Naive thymus-derived CD4-positive, alpha-beta T cell (primary cell): ENCODE data around the gene TECPR1. TPM values are rescaled to one million over a fixed set of nuclear protein-coding genes. Genes with fewer than 3 reads are reported as not detected.

Source experiments
- ATAC-seq: fragments of 150-1000 bp; cut with Tn5 transposase; 2 replicates; pipeline ENCODE4 v1.10.0; 2021; ENCODE audit warnings: mild to moderate bottlenecking, moderate library complexity
- CTCF ChIA-PET: fragments of 350-600 bp; sonication (Branson Sonifier 250); formaldehyde crosslinking; loops from one replicate; lab custom pipeline; 2021; ENCODE audit warnings: antibody characterized with exemption; lab: Charles Lee
- POLR2A ChIA-PET: fragments of 350-600 bp; sonication (Branson Sonifier 250); formaldehyde crosslinking; loops from one replicate; lab custom pipeline; 2021; ENCODE audit warnings: antibody characterized with exemption, inconsistent platforms; lab: Charles Lee
- DNase-seq, 9 donors: peaks; one replicate each; pipeline versions ENCODE4 v3.0.0 to v3.0.0-alpha.2; 2020 to 2022; ENCODE audit warnings: mixed read lengths in 1 of 9
- H3K27ac ChIP-seq: one replicate; pipeline ENCODE4 v1.7.0; 2013; ENCODE audit warnings: mild to moderate bottlenecking, low read depth, low read length, moderate library complexity
- H3K27me3 ChIP-seq, 2 donors: one replicate each; pipeline ENCODE4 v1.7.0; 2013; ENCODE audit warnings: low read length in 2 of 2, mild to moderate bottlenecking in 2 of 2, moderate library complexity in 2 of 2; ENCODE audit not compliant: control insufficient read depth in 2 of 2, insufficient read depth in 2 of 2
- H3K36me3 ChIP-seq, 3 experiments: 1 replicate in 2 of 3; 2 replicates in 1 of 3; pipeline ENCODE4 v1.7.0; 2013; ENCODE audit warnings: low read length in 3 of 3, mild to moderate bottlenecking in 3 of 3, moderate library complexity in 1 of 3; ENCODE audit not compliant: insufficient read depth in 3 of 3, control insufficient read depth in 2 of 3
- H3K4me1 ChIP-seq, 2 donors: one replicate each; pipeline ENCODE4 v1.7.0; 2013; ENCODE audit warnings: low read length in 2 of 2, mild to moderate bottlenecking in 2 of 2, moderate library complexity in 1 of 2; ENCODE audit not compliant: control insufficient read depth in 2 of 2, insufficient read depth in 2 of 2
- H3K4me3 ChIP-seq: 2 replicates; pipeline ENCODE4 v1.7.0; 2013; ENCODE audit warnings: mild to moderate bottlenecking, low read length
- H3K9me3 ChIP-seq, 3 experiments: 1 replicate in 2 of 3; 2 replicates in 1 of 3; pipeline ENCODE4 v1.7.0; 2013; ENCODE audit warnings: low read length in 3 of 3; ENCODE audit not compliant: control insufficient read depth in 2 of 3
- H3K27ac Mint-ChIP-seq, 9 donors: one replicate each; pipeline ENCODE4 v1.8.0; 2020 to 2022; ENCODE audit warnings: mixed read lengths in 9 of 9, mild to moderate bottlenecking in 8 of 9, moderate library complexity in 5 of 9, inconsistent platforms in 2 of 9
- H3K27me3 Mint-ChIP-seq, 5 donors: one replicate each; pipeline ENCODE4 v1.8.0; 2021 to 2022; ENCODE audit warnings: mixed read lengths in 5 of 5, mild to moderate bottlenecking in 1 of 5
- H3K36me3 Mint-ChIP-seq, 5 donors: one replicate each; pipeline ENCODE4 v1.8.0; 2020 to 2022; ENCODE audit warnings: mixed read lengths in 5 of 5, mild to moderate bottlenecking in 3 of 5, inconsistent platforms in 1 of 5
- H3K4me1 Mint-ChIP-seq, 7 donors: one replicate each; pipeline ENCODE4 v1.8.0; 2020 to 2022; ENCODE audit warnings: mixed read lengths in 7 of 7, mild to moderate bottlenecking in 3 of 7, inconsistent platforms in 1 of 7
- H3K4me3 Mint-ChIP-seq, 10 donors: one replicate each; pipeline ENCODE4 v1.8.0; 2020 to 2022; ENCODE audit warnings: mild to moderate bottlenecking in 10 of 10, mixed read lengths in 10 of 10, moderate library complexity in 6 of 10, inconsistent platforms in 2 of 10
- H3K9me3 Mint-ChIP-seq, 11 donors: one replicate each; pipeline ENCODE4 v1.8.0; 2020 to 2022; ENCODE audit warnings: mixed read lengths in 11 of 11, mild to moderate bottlenecking in 4 of 11, inconsistent platforms in 1 of 11, moderate library complexity in 1 of 11
- intact Hi-C, 2 donors: fragments of 100-400 bp; cut with micrococcal nuclease; formaldehyde crosslinking; loops; one replicate each; pipeline ENCODE4 v1.15.1; 2023
- polyA plus RNA-seq, 2 donors: library from polyadenylated mRNA; unstranded; fragments of 300-500 nt; fragmentation: Illumina TruSeq; gene quantifications; one replicate each; pipeline ENCODE4 v1.2.3, GENCODE V29; 2021
- total RNA-seq, 6 experiments: library from RNA in 5 of 6; stranded (reverse) in 5 of 6; gene quantifications; 1 replicate in 5 of 6; 2 replicates in 1 of 6; pipeline ENCODE4 v1.2.3 and lab custom pipeline; 2021 to 2026

The TECPR1 gene, protein sequence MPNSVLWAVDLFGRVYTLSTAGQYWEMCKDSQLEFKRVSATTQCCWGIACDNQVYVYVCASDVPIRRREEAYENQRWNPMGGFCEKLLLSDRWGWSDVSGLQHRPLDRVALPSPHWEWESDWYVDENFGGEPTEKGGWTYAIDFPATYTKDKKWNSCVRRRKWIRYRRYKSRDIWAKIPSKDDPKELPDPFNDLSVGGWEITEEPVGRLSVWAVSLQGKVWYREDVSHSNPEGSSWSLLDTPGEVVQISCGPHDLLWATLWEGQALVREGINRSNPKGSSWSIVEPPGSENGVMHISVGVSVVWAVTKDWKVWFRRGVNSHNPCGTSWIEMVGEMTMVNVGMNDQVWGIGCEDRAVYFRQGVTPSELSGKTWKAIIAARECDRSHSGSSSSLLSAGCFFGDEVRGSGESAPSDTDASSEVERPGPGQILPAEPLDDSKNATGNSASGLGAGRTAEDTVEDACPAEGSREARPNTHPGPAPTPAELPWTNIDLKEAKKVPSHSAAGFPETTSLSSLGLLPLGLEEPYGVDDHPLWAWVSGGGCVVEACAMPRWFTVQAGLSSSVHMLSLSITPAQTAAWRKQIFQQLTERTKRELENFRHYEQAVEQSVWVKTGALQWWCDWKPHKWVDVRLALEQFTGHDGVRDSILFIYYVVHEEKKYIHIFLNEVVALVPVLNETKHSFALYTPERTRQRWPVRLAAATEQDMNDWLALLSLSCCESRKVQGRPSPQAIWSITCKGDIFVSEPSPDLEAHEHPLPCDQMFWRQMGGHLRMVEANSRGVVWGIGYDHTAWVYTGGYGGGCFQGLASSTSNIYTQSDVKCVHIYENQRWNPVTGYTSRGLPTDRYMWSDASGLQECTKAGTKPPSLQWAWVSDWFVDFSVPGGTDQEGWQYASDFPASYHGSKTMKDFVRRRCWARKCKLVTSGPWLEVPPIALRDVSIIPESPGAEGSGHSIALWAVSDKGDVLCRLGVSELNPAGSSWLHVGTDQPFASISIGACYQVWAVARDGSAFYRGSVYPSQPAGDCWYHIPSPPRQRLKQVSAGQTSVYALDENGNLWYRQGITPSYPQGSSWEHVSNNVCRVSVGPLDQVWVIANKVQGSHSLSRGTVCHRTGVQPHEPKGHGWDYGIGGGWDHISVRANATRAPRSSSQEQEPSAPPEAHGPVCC
- 100 to 1,000 TPM in 4 of 5 experiments, 10 to 100 TPM in 1; 82.4 to 203 (median 134) TPM for total RNA-seq
- polyA plus RNA-seq: 10 to 100 TPM; 21.0 to 32.3 TPM
- total RNA-seq (lab: John Stamatoyannopoulos, UW): 304 reads per million, percentile 96 among the genes with 10 or more reads in this experiment

DNA sequence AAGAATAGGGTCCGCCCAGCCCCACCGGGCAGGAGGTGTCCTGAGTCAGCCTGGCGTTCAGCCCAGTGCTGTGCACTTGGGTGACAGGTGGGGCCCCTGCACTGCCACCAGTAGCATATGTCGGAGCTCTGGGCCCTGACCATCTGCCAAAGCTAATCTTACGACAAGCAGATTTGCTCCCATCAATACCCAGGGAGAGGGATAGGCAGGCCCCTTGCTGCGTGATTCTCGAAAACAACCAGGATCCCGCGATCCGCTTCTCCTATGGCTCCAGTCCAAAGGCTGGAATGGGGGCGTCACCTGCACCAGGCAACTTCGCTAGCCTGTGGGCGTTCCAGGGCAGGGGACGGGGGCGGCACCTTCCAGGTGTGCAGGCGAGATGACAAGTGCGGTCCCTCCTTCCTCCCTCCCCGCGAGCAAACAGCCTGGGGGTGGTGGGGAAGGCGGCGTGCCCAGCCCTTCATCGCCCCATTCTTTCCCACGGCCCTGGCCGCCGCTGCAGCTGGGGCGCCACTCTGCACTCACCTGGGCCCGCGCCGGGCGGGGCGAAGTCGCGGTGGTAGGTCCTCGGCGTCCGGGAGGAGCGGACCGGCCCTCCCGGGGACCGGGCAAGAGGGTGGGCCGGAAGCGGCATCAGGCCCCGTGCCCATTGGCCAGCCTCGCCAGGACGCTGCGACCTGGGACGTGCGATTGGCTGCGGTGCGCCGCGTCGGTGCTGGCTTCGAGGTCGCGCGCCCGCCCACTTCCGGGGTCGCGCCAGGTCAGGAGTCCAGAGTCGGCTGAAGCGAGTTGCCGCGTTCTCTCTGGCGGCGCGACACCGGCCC is at the start of gene TECPR1:
TECPR1 (minus strand) TSS at position 632 of the 824 bp plus-strand sequence. CDS start 6,086 bp downstream, outside the sequence.
- DNase-seq (peak; percentile 81 to 93 (median 89)), ATAC-seq (peak; percentile 90)
- ChIA-PET POLR2A (interaction anchor here (0.6 to 6.7 kb wide), 19 partner anchors 10 to 1322 kb away, joined by 3 to 106 read pairs (median 5); partner anchors contain the start of genes ASNS, BHLHA15, BRI3 and LMTK2), CTCF (interaction anchor here (1.4 kb wide), 2 partner anchors 29 to 49 kb away, joined by 3 to 4 read pairs; no protein-coding TSS in a partner anchor)
- Mint-ChIP-seq H3K36me3 (peaks cover 5 to 34% (median 21%) of the 10 kb centered on the region in 5 donors), H3K4me1 (peaks cover 41 to 79% (median 64%) of the 10 kb centered on the region in 7 donors), H3K4me3 (peak within 1 kb of the TSS; percentile 88 to 98 (median 94)), H3K9me3 (peaks cover 0 to 2% (median 0%) of the 10 kb centered on the region in 11 donors), H3K27me3 (no peaks in the 10 kb centered on the region), H3K27ac (peak within 1 kb of the TSS; percentile 90 to 100 (median 99))
- Histone ChIP-seq H3K4me1 (peaks cover 38 to 40% of the 10 kb centered on the region in 2 donors), H3K4me3 (peak within 1 kb of the TSS; percentile 91), H3K36me3 (peaks cover 0 to 29% (median 0%) of the 10 kb centered on the region in 3 experiments), H3K27ac (peak within 1 kb of the TSS; percentile 83), H3K9me3 (no peaks in the 10 kb centered on the region), H3K27me3 (no peaks in the 10 kb centered on the region)
- intact Hi-C loops: loop anchor here (1.0 to 5.0 kb wide), 13 partner anchors 11 to 627 kb away; partner anchors contain the start of genes BRI3 (in 2 of the 2), LMTK2 (in 2 of the 2), ASNS (in 1 of the 2) and BAIAP2L1 (in 1 of the 2)

DNA sequence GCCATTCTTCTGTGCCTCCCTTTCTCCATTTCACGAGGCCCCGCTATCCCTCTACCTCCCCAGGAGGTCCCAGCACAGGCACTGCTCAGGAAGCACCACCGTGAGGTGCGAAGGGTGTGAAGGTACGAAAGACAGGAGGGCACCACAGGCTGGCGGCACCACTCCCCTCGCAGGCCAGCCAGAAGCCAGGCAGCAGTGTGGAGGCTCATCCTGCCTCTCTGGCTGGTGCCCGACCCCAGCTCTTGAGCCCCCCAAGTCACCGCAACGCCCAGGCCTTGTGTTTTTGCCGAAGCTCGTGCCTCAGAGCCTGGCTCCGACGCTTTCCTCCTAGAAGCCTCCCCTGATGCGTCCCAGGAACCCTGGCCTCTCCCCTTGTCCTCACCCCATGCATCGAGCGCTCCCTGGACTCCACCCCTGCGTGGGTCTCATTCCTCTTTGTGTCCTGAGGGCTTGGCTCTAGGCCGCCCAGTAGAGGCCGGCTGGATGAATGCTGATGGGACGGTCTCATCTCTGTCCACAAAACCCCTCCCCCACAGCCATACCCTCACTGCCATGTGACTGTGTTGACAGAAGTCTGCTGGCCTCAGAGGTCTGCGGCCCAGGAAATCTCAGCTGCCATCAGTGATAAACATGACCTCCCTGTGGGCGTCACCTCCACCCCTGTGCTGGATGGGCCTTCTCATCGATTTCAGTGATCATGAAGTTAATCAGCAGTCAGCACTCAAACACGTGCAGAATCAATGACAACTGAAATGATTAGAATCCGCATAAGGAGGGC is 48.8 kb upstream of the TECPR1 start:
- CTCF ChIA-PET: interaction anchor here (0.6 kb wide), 1 partner anchor 864 kb away, joined by 3 read pairs; no protein-coding TSS in a partner anchor
- intact Hi-C loops: no loop called here
- Histone ChIP-seq H3K4me1 (no peaks in the 10 kb centered on the region), H3K36me3 (no peaks in the 10 kb centered on the region), H3K4me3 (no peak overlapping the region), H3K27ac (no peak overlapping the region), H3K27me3 (no peaks in the 10 kb centered on the region), H3K9me3 (no peaks in the 10 kb centered on the region)
- H3K9me3 Mint-ChIP-seq: no peaks in the 10 kb centered on the region
- POLR2A ChIA-PET: no interaction called here
- H3K4me3 Mint-ChIP-seq: no peak overlapping the region
- ATAC-seq (no peak), DNase-seq (no peak)
- peaks cover 0 to 4% (median 0%) of the 10 kb centered on the region in 5 donors for H3K36me3 Mint-ChIP-seq
- no peaks in the 10 kb centered on the region for H3K27me3 Mint-ChIP-seq
- H3K4me1 Mint-ChIP-seq: peaks cover 0 to 3% (median 0%) of the 10 kb centered on the region in 7 donors
- H3K27ac Mint-ChIP-seq: no peak overlapping the region

DNA sequence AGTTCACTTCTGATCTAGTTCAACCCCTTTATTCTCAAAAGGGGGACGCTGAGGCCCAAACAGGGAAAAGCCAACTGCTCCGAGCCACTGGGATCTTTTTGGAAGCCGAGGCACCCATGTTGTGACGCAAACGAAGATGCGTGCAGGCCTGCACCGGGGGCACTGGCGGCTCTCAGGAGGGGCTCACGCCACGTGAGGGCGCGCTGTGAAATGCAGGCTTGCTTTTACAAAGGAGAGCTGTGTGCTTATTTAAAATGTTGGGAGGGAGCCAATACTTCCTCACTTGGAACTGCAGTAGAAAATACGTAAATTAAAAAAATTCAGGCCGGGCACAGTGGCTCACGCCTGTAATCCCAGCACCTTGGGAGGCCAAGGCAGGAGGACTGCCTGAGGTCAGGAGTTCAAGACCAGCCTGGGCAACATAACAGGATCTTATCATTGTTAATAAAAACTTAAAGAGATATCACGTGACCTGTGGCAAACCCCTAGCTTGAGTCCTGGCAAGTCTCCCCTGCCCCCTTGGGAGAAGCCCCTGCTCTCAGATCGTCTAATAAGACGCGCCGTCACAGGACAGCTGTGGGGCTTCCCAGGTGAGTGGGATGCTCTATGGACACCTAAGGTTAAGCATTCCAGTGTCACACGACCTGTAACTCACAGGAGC is 45.7 kb upstream of the TECPR1 start:
- Histone ChIP-seq H3K27me3 (no peaks in the 10 kb centered on the region), H3K4me3 (no peak overlapping the region), H3K4me1 (no peaks in the 10 kb centered on the region), H3K9me3 (no peaks in the 10 kb centered on the region), H3K27ac (no peak overlapping the region), H3K36me3 (peaks cover 0 to 10% (median 0%) of the 10 kb centered on the region in 3 experiments)
- H3K36me3 Mint-ChIP-seq: peaks cover 0 to 4% (median 0%) of the 10 kb centered on the region in 5 donors
- ChIA-PET CTCF (no interaction called here), POLR2A (no interaction called here)
- H3K4me3 Mint-ChIP-seq: no peak overlapping the region
- intact Hi-C loops: no loop called here
- DNase-seq: no peak
- no peaks in the 10 kb centered on the region for H3K27me3 Mint-ChIP-seq
- peaks cover 0 to 3% (median 0%) of the 10 kb centered on the region in 7 donors for H3K4me1 Mint-ChIP-seq
- H3K27ac Mint-ChIP-seq: no peak overlapping the region
- ATAC-seq: no peak
- no peaks in the 10 kb centered on the region for H3K9me3 Mint-ChIP-seq

DNA sequence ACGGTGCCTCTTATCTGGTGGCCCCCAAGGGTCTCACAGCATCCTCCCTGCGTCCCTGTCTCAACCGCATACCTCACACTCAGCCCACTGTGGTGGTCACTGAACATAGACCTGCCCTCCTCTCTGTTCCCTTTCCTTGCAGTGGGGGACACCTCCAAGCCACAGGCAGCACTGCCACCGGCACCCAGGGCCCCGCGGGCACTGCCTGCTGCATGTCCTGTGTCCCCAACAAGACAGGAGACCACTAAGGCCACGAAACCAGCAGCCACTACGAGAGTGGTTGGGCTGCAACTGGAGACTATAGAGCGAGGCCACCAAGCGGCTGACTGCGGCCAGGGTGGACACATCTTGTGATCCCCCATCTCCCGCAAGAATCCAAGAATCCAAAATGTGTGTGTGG is 44.8 kb upstream of the TECPR1 start:
- H3K36me3 ChIP-seq: peaks cover 0 to 18% (median 0%) of the 10 kb centered on the region in 3 experiments
- no peaks in the 10 kb centered on the region for H3K27me3 ChIP-seq
- no peaks in the 10 kb centered on the region for H3K9me3 Mint-ChIP-seq
- H3K4me3 ChIP-seq: no peak overlapping the region
- intact Hi-C loops: no loop called here
- DNase-seq (no peak), ATAC-seq (no peak)
- POLR2A ChIA-PET: no interaction called here
- no peak overlapping the region for H3K27ac ChIP-seq
- peaks cover 0 to 3% (median 0%) of the 10 kb centered on the region in 7 donors for H3K4me1 Mint-ChIP-seq
- no peaks in the 10 kb centered on the region for H3K4me1 ChIP-seq
- H3K9me3 ChIP-seq: no peaks in the 10 kb centered on the region
- peak overlapping the region in 2 of 9 donors; percentile 19 to 32 for H3K27ac Mint-ChIP-seq
- no peaks in the 10 kb centered on the region for H3K27me3 Mint-ChIP-seq
- H3K36me3 Mint-ChIP-seq: peaks cover 0 to 4% (median 0%) of the 10 kb centered on the region in 5 donors
- H3K4me3 Mint-ChIP-seq: no peak overlapping the region
- CTCF ChIA-PET: no interaction called here
